Thyroid gland (tissue), 4 donors: ENCODE measurements around the gene SLC35D1.

ENCODE experiments used
- POLR2A ChIP-seq, 2 donors: fragments of 450-650 bp; IDR thresholded peaks; one replicate each; pipeline ENCODE4 v1.6.1; 2017; ENCODE audit warnings: antibody characterized with exemption in 2 of 2, mild to moderate bottlenecking in 2 of 2, moderate library complexity in 1 of 2
- TF ChIP-seq, protein P1 (sequence below), 6 experiments: fragments of 200-600 bp in 3 of 6; fragments of 450-650 bp in 3 of 6; sonication (generic) in 3 of 6; IDR thresholded peaks; one replicate each; pipeline ENCODE4 v1.5.1; 2016 to 2019; ENCODE audit warnings: antibody characterized with exemption in 6 of 6, mild to moderate bottlenecking in 2 of 6, inconsistent platforms in 1 of 6, moderate library complexity in 1 of 6

- no peak for TF ChIP-seq POLR2A (IDR thresholded peaks at IDR 0.05)
- TF ChIP-seq, protein P1, sequence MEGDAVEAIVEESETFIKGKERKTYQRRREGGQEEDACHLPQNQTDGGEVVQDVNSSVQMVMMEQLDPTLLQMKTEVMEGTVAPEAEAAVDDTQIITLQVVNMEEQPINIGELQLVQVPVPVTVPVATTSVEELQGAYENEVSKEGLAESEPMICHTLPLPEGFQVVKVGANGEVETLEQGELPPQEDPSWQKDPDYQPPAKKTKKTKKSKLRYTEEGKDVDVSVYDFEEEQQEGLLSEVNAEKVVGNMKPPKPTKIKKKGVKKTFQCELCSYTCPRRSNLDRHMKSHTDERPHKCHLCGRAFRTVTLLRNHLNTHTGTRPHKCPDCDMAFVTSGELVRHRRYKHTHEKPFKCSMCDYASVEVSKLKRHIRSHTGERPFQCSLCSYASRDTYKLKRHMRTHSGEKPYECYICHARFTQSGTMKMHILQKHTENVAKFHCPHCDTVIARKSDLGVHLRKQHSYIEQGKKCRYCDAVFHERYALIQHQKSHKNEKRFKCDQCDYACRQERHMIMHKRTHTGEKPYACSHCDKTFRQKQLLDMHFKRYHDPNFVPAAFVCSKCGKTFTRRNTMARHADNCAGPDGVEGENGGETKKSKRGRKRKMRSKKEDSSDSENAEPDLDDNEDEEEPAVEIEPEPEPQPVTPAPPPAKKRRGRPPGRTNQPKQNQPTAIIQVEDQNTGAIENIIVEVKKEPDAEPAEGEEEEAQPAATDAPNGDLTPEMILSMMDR (IDR thresholded peaks at IDR 0.05): no peak
These were observed 54.1 kb downstream of the SLC35D1 start for GRCh38 chr1:66999640-67000400.
